Neural progenitor cell (in vitro differentiated cells): ENCODE measurements around the gene SLX4IP. TPM values are rescaled to one million over a fixed set of nuclear protein-coding genes. Genes with fewer than 3 reads are reported as not detected.

Experiments
- DNase-seq: peaks from one replicate; pipeline ENCODE4 v3.0.0-alpha.2; 2016; ENCODE audit warnings: low spot score
- H2AFZ ChIP-seq: fragments of 200-600 bp; sonication (generic); replicated peaks from 2 replicates; pipeline ENCODE4 v1.6.1; 2016; ENCODE audit warnings: antibody characterized with exemption
- H3F3A ChIP-seq: fragments of 200-600 bp; sonication (generic); 2 replicates; pipeline ENCODE4 v1.6.1; 2016; ENCODE audit warnings: antibody characterized with exemption, low read depth
- H3K27ac ChIP-seq: fragments of 200-600 bp; sonication (generic); 2 replicates; pipeline ENCODE4 v1.5.1; 2016; ENCODE audit warnings: mild to moderate bottlenecking
- H3K27me3 ChIP-seq: fragments of 200-600 bp; sonication (generic); 2 replicates; pipeline ENCODE4 v1.6.1; 2016; ENCODE audit warnings: mild to moderate bottlenecking, moderate library complexity
- H3K36me3 ChIP-seq: fragments of 200-600 bp; sonication (generic); 2 replicates; pipeline ENCODE4 v1.5.1; 2016
- H3K4me1 ChIP-seq: fragments of 200-600 bp; sonication (generic); 2 replicates; pipeline ENCODE4 v1.6.1; 2016; ENCODE audit warnings: mixed run types
- H3K4me2 ChIP-seq: fragments of 200-600 bp; sonication (generic); 2 replicates; pipeline ENCODE4 v1.6.1; 2016
- H3K4me3 ChIP-seq: fragments of 200-600 bp; sonication (generic); 2 replicates; pipeline ENCODE4 v1.5.1; 2016
- H3K79me2 ChIP-seq: fragments of 200-600 bp; sonication (generic); 2 replicates; pipeline ENCODE4 v1.6.1; 2016; ENCODE audit warnings: low read depth
- H3K9ac ChIP-seq: fragments of 200-600 bp; sonication (generic); 2 replicates; pipeline ENCODE4 v1.6.1; 2016
- H3K9me3 ChIP-seq: fragments of 200-600 bp; sonication (generic); 2 replicates; pipeline ENCODE4 v1.5.1; 2016; ENCODE audit warnings: low read depth
- H4K20me1 ChIP-seq: fragments of 200-600 bp; sonication (generic); 2 replicates; pipeline ENCODE4 v1.6.1; 2016; ENCODE audit warnings: low read depth
- H3K27ac Mint-ChIP-seq: 3 replicates; pipeline ENCODE4 v1.8.0; 2021; ENCODE audit warnings: mixed read lengths
- H3K27me3 Mint-ChIP-seq: 2 replicates; pipeline ENCODE4 v1.8.0; 2022; ENCODE audit warnings: low read depth, mild to moderate bottlenecking, inconsistent platforms, moderate library complexity, mixed read lengths; ENCODE audit not compliant: insufficient read depth
- H3K36me3 Mint-ChIP-seq: 3 replicates; pipeline ENCODE4 v1.8.0; 2021; ENCODE audit warnings: mixed read lengths
- H3K4me1 Mint-ChIP-seq: 3 replicates; pipeline ENCODE4 v1.8.0; 2021; ENCODE audit warnings: mixed read lengths
- H3K4me3 Mint-ChIP-seq: 3 replicates; pipeline ENCODE4 v1.8.0; 2021; ENCODE audit warnings: mild to moderate bottlenecking, moderate library complexity, mixed read lengths
- H3K9me3 Mint-ChIP-seq: 3 replicates; pipeline ENCODE4 v1.8.0; 2020; ENCODE audit warnings: mixed read lengths
- CTCF ChIP-seq: fragments of 200-600 bp; sonication (generic); IDR thresholded peaks from 2 replicates; pipeline ENCODE4 v1.5.1; 2017; ENCODE audit warnings: antibody characterized with exemption, mild to moderate bottlenecking
- EZH2 ChIP-seq: fragments of 200-600 bp; sonication (generic); IDR thresholded peaks from 2 replicates; pipeline ENCODE4 v1.6.1; 2017; ENCODE audit warnings: antibody characterized with exemption, mild to moderate bottlenecking, moderate library complexity
- EZH2phosphoT487 ChIP-seq: fragments of 200-600 bp; sonication (generic); IDR thresholded peaks from 2 replicates; pipeline ENCODE4 v1.6.1; 2017; ENCODE audit warnings: antibody characterized with exemption
- total RNA-seq: library from RNA; depleted of rRNA; stranded (reverse); fragments of >200 nt; gene quantifications from 2 replicates; pipeline ENCODE4 v1.2.3, GENCODE V29; 2015; ENCODE audit warnings: low replicate concordance

SLX4IP gene
- total RNA-seq, 1 donor from 2014 or later = 9.5 TPM

GRCh38 chr20:10402938-10403608 is 32.0 kb upstream of the SLX4IP start:
- Mint-ChIP-seq H3K27me3 (no peaks in the 10 kb centered on the region), H3K9me3 (no peaks in the 10 kb centered on the region), H3K4me3 (no peak overlapping the region), H3K4me1 (no peaks in the 10 kb centered on the region), H3K36me3 (no peaks in the 10 kb centered on the region), H3K27ac (no peak overlapping the region)
- peaks cover 3% of the 10 kb centered on the region for H3F3A ChIP-seq
- H3K27ac ChIP-seq = no peak overlapping the region
- H2AFZ ChIP-seq = no peak overlapping the region
- H3K9me3 ChIP-seq = no peaks in the 10 kb centered on the region
- no peaks in the 10 kb centered on the region for H3K36me3 ChIP-seq
- no peaks in the 10 kb centered on the region for H3K4me1 ChIP-seq
- no peak for DNase-seq
- no peak overlapping the region for H3K4me3 ChIP-seq
- H3K9ac ChIP-seq = no peak overlapping the region
- no peak overlapping the region for H3K4me2 ChIP-seq
- H4K20me1 ChIP-seq = no peaks in the 10 kb centered on the region
- H3K27me3 ChIP-seq = no peaks in the 10 kb centered on the region
- no peaks in the 10 kb centered on the region for H3K79me2 ChIP-seq
- TF ChIP-seq CTCF (no peak), EZH2 (no peak), EZH2phosphoT487 (no peak)

- no peak overlapping the region for H3K4me3 Mint-ChIP-seq
- H3K4me1 Mint-ChIP-seq = no peaks in the 10 kb centered on the region
- H3K4me2 ChIP-seq = no peak overlapping the region
- no peaks in the 10 kb centered on the region for H3K9me3 ChIP-seq
- no peaks in the 10 kb centered on the region for H3K27me3 ChIP-seq
- no peaks in the 10 kb centered on the region for H3K9me3 Mint-ChIP-seq
- DNase-seq = no peak
- no peaks in the 10 kb centered on the region for H4K20me1 ChIP-seq
- H3K79me2 ChIP-seq = no peaks in the 10 kb centered on the region
- no peak for TF ChIP-seq CTCF
- TF ChIP-seq EZH2phosphoT487 = no peak
- no peak for TF ChIP-seq EZH2
- no peaks in the 10 kb centered on the region for H3K27me3 Mint-ChIP-seq
- H3K36me3 ChIP-seq = no peaks in the 10 kb centered on the region
- H3K4me3 ChIP-seq = no peak overlapping the region
- no peak overlapping the region for H3K27ac ChIP-seq
- no peak overlapping the region for H3K27ac Mint-ChIP-seq
- H3F3A ChIP-seq = peaks cover 3% of the 10 kb centered on the region
- no peaks in the 10 kb centered on the region for H3K36me3 Mint-ChIP-seq
- no peak overlapping the region for H3K9ac ChIP-seq
- H2AFZ ChIP-seq = no peak overlapping the region
- no peaks in the 10 kb centered on the region for H3K4me1 ChIP-seq
Measured at GRCh38 chr20:10404023-10404628, 31.0 kb upstream of the SLX4IP start.

GRCh38 chr20:10404959-10405530 is 30.1 kb upstream of the SLX4IP start:
- Histone ChIP-seq H3K4me3 (no peak overlapping the region), H3K27me3 (no peaks in the 10 kb centered on the region), H3K4me2 (no peak overlapping the region), H3K27ac (no peak overlapping the region), H3K9me3 (no peaks in the 10 kb centered on the region), H3K36me3 (no peaks in the 10 kb centered on the region), H2AFZ (no peak overlapping the region), H3K4me1 (no peaks in the 10 kb centered on the region), H4K20me1 (no peaks in the 10 kb centered on the region), H3K79me2 (no peaks in the 10 kb centered on the region), H3F3A (peaks cover 3% of the 10 kb centered on the region), H3K9ac (no peak overlapping the region)
- DNase-seq = no peak
- no peaks in the 10 kb centered on the region for H3K4me1 Mint-ChIP-seq
- H3K9me3 Mint-ChIP-seq = no peaks in the 10 kb centered on the region
- no peak overlapping the region for H3K4me3 Mint-ChIP-seq
- H3K27ac Mint-ChIP-seq = no peak overlapping the region
- TF ChIP-seq EZH2 = no peak
- no peaks in the 10 kb centered on the region for H3K36me3 Mint-ChIP-seq
- no peaks in the 10 kb centered on the region for H3K27me3 Mint-ChIP-seq
